Neural crest cell (in vitro differentiated cells): ENCODE data around the gene C3orf52. TPM values are rescaled to one million over a fixed set of nuclear protein-coding genes. Genes with fewer than 3 reads are reported as not detected.

ENCODE experiments used
- DNase-seq: peaks from one replicate; pipeline ENCODE4 v3.0.0; 2021; ENCODE audit warnings: low read depth, mixed read lengths, low spot score
- H3K27ac Mint-ChIP-seq: one replicate; pipeline ENCODE4 v1.8.0; 2021; ENCODE audit warnings: mild to moderate bottlenecking, mixed read lengths; ENCODE audit not compliant: unreplicated experiment
- H3K27me3 Mint-ChIP-seq: 2 replicates; pipeline ENCODE4 v1.8.0; 2021; ENCODE audit warnings: low read depth, mild to moderate bottlenecking, mixed read lengths
- H3K36me3 Mint-ChIP-seq: 2 replicates; pipeline ENCODE4 v1.8.0; 2021; ENCODE audit warnings: low read depth, mild to moderate bottlenecking, mixed read lengths
- H3K4me1 Mint-ChIP-seq: 2 replicates; pipeline ENCODE4 v1.8.0; 2021; ENCODE audit warnings: mixed read lengths
- H3K4me3 Mint-ChIP-seq: one replicate; pipeline ENCODE4 v1.8.0; 2021; ENCODE audit warnings: mild to moderate bottlenecking, mixed read lengths
- H3K9me3 Mint-ChIP-seq: 2 replicates; pipeline ENCODE4 v1.8.0; 2021; ENCODE audit warnings: mixed read lengths
- CTCF ChIP-seq: fragments of 200-600 bp; sonication (generic); conservative IDR thresholded peaks from 2 replicates; pipeline ENCODE4 v1.5.0; 2021; ENCODE audit warnings: antibody characterized with exemption, mild to moderate bottlenecking
- total RNA-seq: library from RNA; stranded (reverse); gene quantifications from 2 replicates; pipeline ENCODE4 v1.2.1, GENCODE V29; 2021

C3orf52 gene
- total RNA-seq, 1 donor from 2014 or later, result 22.5 TPM

- Mint-ChIP-seq H3K9me3 (no peaks in the 10 kb centered on the region), H3K4me3 (no peak overlapping the region), H3K27me3 (no peaks in the 10 kb centered on the region), H3K36me3 (peaks cover 5% of the 10 kb centered on the region), H3K27ac (peak overlapping the region; percentile 37), H3K4me1 (peaks cover 41% of the 10 kb centered on the region)
- no peak for TF ChIP-seq CTCF
- DNase-seq, result no peak
Measured at GRCh38 chr3:112129925-112130637, 43.9 kb downstream of the C3orf52 start.

DNA sequence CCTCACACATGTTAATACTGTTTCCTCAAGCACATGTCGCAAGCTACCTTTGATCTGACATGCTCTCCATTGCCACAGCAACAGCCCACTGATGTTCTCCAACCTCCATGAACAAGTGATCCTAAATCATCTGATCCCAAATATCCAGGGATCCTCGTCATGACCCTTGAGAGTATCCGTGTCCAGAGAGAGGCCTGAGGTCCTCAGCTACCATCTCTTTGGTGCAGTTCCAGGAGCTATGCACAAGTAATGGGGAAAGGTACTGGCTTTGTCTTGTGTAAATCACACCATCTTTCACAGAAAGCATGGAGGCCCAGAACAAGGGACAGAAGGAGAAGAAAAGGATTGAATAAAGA lies 44.4 kb downstream of the C3orf52 start:
- Mint-ChIP-seq H3K27ac (no peak overlapping the region), H3K36me3 (peaks cover 5% of the 10 kb centered on the region), H3K27me3 (no peaks in the 10 kb centered on the region), H3K4me1 (peaks cover 38% of the 10 kb centered on the region), H3K4me3 (no peak overlapping the region), H3K9me3 (no peaks in the 10 kb centered on the region)
- DNase-seq, result no peak
- TF ChIP-seq CTCF, result no peak

DNA sequence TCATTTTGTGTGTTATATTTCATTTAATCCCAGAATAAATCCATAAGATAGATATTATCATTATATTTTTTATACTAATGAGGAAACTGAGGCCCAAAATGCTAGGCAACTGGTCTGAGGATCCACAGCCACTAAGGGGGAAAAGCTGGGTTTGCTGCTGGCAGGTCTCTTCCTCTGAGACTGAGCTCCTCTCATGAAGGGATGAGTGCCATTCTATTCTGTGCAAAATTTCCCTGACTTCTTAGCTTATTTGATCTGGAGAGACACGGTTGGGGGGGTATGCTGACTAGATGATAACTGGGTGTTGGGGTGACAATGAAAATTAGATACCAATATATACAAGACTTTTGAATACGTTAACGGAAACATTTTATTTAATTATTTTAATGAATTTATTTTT lies 44.9 kb downstream of the C3orf52 start:
- Mint-ChIP-seq H3K4me1 (peaks cover 38% of the 10 kb centered on the region), H3K27me3 (no peaks in the 10 kb centered on the region), H3K36me3 (peaks cover 5% of the 10 kb centered on the region), H3K9me3 (no peaks in the 10 kb centered on the region), H3K4me3 (no peak overlapping the region), H3K27ac (no peak overlapping the region)
- no peak for TF ChIP-seq CTCF
- no peak for DNase-seq

DNA sequence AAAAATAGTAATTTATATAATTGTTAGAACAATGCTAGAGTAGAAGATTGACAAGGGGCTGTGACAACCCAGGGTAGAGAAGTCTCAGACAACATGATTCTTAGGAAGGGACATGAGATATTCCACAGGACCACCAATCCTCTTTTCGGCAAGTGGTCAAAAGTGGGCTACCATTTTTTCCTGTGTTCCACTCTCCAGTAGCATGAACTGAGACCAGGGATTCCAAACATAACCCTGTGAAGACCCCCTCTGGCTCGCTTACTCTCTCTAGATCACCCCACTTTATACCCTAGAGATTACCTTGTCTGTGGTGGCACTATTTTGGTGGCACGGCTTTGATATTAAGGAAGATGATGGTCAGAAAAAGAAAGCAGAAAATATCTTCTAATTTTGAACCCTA lies 45.9 kb downstream of the C3orf52 start:
- H3K9me3 Mint-ChIP-seq, result no peaks in the 10 kb centered on the region
- DNase-seq, result no peak
- H3K4me3 Mint-ChIP-seq, result no peak overlapping the region
- H3K4me1 Mint-ChIP-seq, result peaks cover 37% of the 10 kb centered on the region
- peaks cover 5% of the 10 kb centered on the region for H3K36me3 Mint-ChIP-seq
- no peaks in the 10 kb centered on the region for H3K27me3 Mint-ChIP-seq
- no peak overlapping the region for H3K27ac Mint-ChIP-seq
- no peak for TF ChIP-seq CTCF

DNA sequence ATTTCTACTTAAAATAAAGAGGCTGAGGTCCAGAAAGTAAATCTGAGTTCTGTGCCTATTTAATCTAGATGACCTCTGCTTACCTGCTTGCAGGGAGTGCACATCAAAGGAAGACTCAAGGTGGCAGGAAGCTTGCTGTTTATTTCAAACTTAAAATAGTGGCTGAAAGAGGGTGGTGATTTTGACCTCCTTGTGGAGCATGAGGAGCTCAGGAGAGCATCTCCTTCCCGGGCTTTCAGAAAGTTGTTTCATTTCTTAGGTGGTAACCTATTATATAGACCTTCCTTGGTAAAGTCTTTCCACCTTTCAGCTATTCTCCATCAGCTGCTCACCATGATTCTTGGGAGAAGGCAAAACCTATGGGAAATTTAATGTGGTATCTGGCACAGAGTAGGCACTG lies 46.4 kb downstream of the C3orf52 start:
- peaks cover 39% of the 10 kb centered on the region for H3K4me1 Mint-ChIP-seq
- H3K9me3 Mint-ChIP-seq, result no peaks in the 10 kb centered on the region
- no peak for TF ChIP-seq CTCF
- no peak overlapping the region for H3K4me3 Mint-ChIP-seq
- H3K27ac Mint-ChIP-seq, result no peak overlapping the region
- no peak for DNase-seq
- peaks cover 5% of the 10 kb centered on the region for H3K36me3 Mint-ChIP-seq
- no peaks in the 10 kb centered on the region for H3K27me3 Mint-ChIP-seq
